Mononuclear cell (primary cell): ENCODE results near the gene CRIP2. TPM values are rescaled to one million over a fixed set of nuclear protein-coding genes. Genes with fewer than 3 reads are reported as not detected.

ENCODE experiments used
- H3K27me3 ChIP-seq: 2 replicates; pipeline ENCODE4 v1.6.0; 2011; ENCODE audit warnings: low read length, control low read depth; ENCODE audit not compliant: insufficient read depth
- H3K4me1 ChIP-seq: 2 replicates; pipeline ENCODE4 v1.5.1; 2011; ENCODE audit warnings: mild to moderate bottlenecking, low read length, control low read depth; ENCODE audit not compliant: insufficient read depth
- H3K4me3 ChIP-seq: 2 replicates; pipeline ENCODE4 v1.5.1; 2011; ENCODE audit warnings: mild to moderate bottlenecking, low read length, moderate library complexity
- H3K9me3 ChIP-seq: 2 replicates; pipeline ENCODE4 v1.5.1; 2011; ENCODE audit warnings: low read depth, mild to moderate bottlenecking, control low read depth, low read length
- total RNA-seq: library from RNA; depleted of rRNA; stranded (reverse); fragments of >200 nt; gene quantifications from one replicate; pipeline ENCODE4 v1.2.3, GENCODE V29; 2012

The CRIP2 gene
- total RNA-seq, 1 donor, result 10.8 TPM

- H3K4me3 ChIP-seq, result no peak overlapping the region
- H3K27me3 ChIP-seq, result no peaks in the 10 kb centered on the region
- H3K9me3 ChIP-seq, result no peaks in the 10 kb centered on the region
- H3K4me1 ChIP-seq, result no peaks in the 10 kb centered on the region
Measured at GRCh38 chr14:105450864-105451720, 23.5 kb upstream of the CRIP2 start.

GRCh38 chr14:105452963-105453362 lies 21.7 kb upstream of the CRIP2 start:
- no peak overlapping the region for H3K4me3 ChIP-seq
- no peaks in the 10 kb centered on the region for H3K27me3 ChIP-seq
- no peaks in the 10 kb centered on the region for H3K9me3 ChIP-seq
- H3K4me1 ChIP-seq, result no peaks in the 10 kb centered on the region

- no peak overlapping the region for H3K4me3 ChIP-seq
- H3K27me3 ChIP-seq, result no peaks in the 10 kb centered on the region
Measured at GRCh38 chr14:105453847-105454246, 20.8 kb upstream of the CRIP2 start.

GRCh38 chr14:105455086-105455640 lies 19.5 kb upstream of the CRIP2 start:
- H3K27me3 ChIP-seq, result no peaks in the 10 kb centered on the region
- no peak overlapping the region for H3K4me3 ChIP-seq
- no peaks in the 10 kb centered on the region for H3K9me3 ChIP-seq
- no peaks in the 10 kb centered on the region for H3K4me1 ChIP-seq

More at GRCh38 chr14:105453847-105454246, 20.8 kb upstream of the CRIP2 start:
- no peaks in the 10 kb centered on the region for H3K4me1 ChIP-seq
- no peaks in the 10 kb centered on the region for H3K9me3 ChIP-seq

- Histone ChIP-seq H3K4me3 (no peak overlapping the region), H3K27me3 (no peaks in the 10 kb centered on the region), H3K9me3 (no peaks in the 10 kb centered on the region), H3K4me1 (no peaks in the 10 kb centered on the region)
Measured at GRCh38 chr14:105455766-105456660, 18.6 kb upstream of the CRIP2 start.

DNA sequence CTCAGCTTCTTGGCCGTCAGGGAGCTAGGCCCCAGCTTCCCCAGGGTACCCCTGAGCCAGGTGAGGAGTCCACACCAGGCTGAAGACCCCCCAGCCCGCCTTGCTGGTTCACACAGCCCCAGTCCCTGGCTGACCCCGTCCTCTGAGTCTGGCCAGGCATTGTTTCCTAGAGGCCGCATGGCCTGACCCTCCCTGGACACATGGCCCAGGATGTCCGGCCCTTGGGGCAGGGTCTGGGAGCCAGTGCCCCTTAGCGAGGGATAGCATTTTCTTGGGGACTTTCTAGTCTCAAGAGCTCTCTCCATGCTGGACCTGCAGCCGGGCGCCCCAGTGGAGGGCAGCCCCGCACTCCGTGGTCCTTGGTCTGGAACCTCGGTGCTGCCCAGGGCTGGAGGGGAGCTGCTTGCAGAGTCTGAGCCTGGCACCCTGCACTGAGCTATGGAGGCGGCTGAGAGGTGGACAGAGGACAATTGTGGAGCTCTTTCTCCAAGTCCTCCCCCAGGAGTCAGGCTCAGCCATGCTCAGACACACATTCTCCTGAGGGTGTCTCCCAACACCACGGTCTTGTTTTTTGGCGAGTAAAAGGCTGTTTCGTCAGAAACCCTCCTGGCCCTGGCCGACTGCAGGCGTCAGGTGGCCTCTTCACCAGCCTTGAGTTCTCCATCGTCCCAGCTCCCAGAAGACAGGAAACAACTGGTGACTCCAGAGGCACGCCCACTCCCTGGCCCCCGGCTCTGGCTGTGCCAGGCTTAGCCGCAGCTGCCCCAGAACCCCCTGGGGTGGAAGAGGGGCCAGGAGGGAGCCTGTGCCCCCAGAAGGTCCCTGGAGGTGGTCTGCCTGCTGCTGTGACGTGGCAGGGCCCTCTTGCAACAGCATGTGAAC lies 17.6 kb upstream of the CRIP2 start:
- Histone ChIP-seq H3K4me1 (no peaks in the 10 kb centered on the region), H3K27me3 (no peaks in the 10 kb centered on the region), H3K4me3 (no peak overlapping the region), H3K9me3 (no peaks in the 10 kb centered on the region)

GRCh38 chr14:105458010-105458409 lies 16.6 kb upstream of the CRIP2 start:
- no peaks in the 10 kb centered on the region for H3K27me3 ChIP-seq
- H3K4me3 ChIP-seq, result no peak overlapping the region
- H3K9me3 ChIP-seq, result no peaks in the 10 kb centered on the region
- no peaks in the 10 kb centered on the region for H3K4me1 ChIP-seq

- Histone ChIP-seq H3K4me1 (no peaks in the 10 kb centered on the region), H3K9me3 (no peaks in the 10 kb centered on the region), H3K4me3 (no peak overlapping the region), H3K27me3 (no peaks in the 10 kb centered on the region)
Measured at GRCh38 chr14:105458571-105458970, 16.1 kb upstream of the CRIP2 start.

DNA sequence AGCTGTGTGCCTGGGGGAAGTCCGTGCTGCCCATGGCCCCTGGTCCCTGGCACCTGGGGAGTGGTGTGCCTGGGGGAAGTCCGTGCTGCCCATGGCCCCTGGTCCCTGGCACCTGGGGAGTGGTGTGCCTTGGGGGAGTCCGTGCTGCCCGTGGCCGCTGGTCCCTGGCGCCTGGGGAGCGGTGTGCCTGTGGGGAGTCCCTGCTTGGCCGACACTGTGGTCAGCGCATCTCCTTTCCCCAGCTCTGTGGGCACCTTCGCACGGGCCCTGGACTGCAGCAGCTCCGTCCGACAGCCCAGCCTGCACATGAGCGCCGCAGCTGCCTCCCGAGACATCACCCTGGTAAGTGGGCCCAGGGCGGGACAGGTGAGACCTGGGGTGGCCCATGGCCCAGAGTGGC lies 14.5 kb upstream of the CRIP2 start:
- Histone ChIP-seq H3K9me3 (no peaks in the 10 kb centered on the region), H3K4me1 (no peaks in the 10 kb centered on the region), H3K4me3 (no peak overlapping the region), H3K27me3 (no peaks in the 10 kb centered on the region)

DNA sequence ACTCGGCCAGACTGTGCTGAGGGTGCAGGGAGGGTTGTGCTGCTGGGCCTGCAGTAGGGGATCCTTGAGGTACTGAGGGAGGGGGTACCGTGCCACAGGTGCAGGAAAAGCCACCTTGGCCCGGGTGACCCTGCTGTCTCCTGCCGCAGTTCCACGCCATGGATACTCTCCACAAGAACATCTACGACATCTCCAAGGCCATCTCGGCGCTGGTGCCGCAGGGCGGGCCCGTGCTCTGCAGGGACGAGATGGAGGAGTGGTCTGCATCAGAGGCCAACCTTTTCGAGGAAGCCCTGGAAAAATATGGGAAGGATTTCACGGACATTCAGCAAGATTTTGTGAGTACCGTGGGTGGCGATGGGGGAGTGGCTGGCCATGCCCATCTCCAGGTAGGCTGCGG lies 14.0 kb upstream of the CRIP2 start:
- H3K4me3 ChIP-seq, result no peak overlapping the region
- no peaks in the 10 kb centered on the region for H3K9me3 ChIP-seq
- no peaks in the 10 kb centered on the region for H3K27me3 ChIP-seq

DNA sequence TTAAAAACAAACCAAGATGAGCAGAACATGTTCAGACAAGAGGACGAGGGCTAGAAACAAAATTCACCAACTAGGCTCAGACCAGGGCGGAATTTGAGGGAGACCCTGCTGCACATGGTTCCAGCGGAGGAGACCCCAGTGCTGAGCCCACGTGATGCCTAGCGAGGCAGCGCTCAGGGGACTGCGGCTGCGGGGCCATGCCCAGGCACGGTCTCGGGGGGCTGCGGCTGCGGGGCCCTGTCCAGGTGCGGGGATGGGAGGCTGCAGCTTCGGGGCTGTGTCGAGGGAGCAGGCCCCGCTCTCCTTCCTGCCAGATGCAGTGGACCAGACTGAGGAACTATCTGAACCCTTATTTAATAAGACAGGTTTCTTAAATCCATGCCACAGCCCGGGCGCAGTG lies 12.7 kb upstream of the CRIP2 start:
- no peaks in the 10 kb centered on the region for H3K27me3 ChIP-seq
- no peak overlapping the region for H3K4me3 ChIP-seq
- H3K4me1 ChIP-seq, result no peaks in the 10 kb centered on the region
- H3K9me3 ChIP-seq, result no peaks in the 10 kb centered on the region

More for the DNA sequence above, 14.0 kb upstream of the CRIP2 start:
- no peaks in the 10 kb centered on the region for H3K4me1 ChIP-seq

GRCh38 chr14:105464501-105464900 lies 10.1 kb upstream of the CRIP2 start:
- no peak overlapping the region for H3K4me3 ChIP-seq
- H3K4me1 ChIP-seq, result no peaks in the 10 kb centered on the region

DNA sequence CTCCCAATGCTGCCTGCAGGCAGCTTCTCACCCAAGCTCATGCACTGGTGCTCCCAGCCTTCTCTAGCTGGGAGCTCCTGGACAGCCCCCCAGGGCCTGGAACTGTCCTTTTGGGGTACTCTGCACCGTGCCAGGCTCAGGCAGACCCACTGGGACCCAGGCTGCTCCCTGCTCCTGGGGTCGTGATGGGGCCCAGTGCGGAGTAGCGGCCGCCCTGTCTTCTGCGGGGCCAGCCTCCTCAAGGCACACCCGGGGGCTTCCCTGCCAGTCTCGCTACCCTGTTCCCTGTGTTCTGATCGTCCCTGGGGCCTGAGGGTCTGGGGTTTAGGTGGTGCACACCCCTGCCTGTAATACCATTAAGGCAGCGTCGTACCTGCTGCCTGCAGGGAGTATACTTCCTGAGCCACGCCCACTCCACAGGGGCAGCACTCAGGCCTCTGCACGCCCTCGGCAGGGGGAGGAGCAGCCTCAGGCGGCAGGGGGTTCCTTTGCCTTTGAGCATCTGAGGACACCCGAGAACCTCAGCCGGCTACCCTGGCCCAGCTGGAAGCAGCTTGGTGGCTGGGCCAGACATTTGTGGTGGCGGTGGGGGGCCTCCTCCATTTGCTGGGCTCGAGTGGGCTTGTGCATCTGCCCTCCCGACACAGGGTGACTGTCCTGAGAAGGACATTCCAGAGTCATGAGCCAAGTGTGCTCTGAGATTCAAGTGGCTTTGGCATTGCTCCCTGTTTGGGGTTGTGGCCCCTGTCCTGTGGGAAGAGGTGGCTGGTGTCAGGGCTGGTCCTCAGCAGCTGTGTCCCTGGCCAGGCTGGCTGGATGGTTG lies 9.2 kb upstream of the CRIP2 start:
- Histone ChIP-seq H3K4me3 (no peak overlapping the region), H3K4me1 (no peaks in the 10 kb centered on the region), H3K9me3 (no peaks in the 10 kb centered on the region)

More at GRCh38 chr14:105464501-105464900, 10.1 kb upstream of the CRIP2 start:
- H3K27me3 ChIP-seq, result no peaks in the 10 kb centered on the region
- H3K9me3 ChIP-seq, result no peaks in the 10 kb centered on the region

More for the DNA sequence above, 9.2 kb upstream of the CRIP2 start:
- H3K27me3 ChIP-seq, result no peaks in the 10 kb centered on the region
